GM23338 (cell line): ENCODE measurements around the gene CSTB. TPM values are rescaled to one million over a fixed set of nuclear protein-coding genes. Genes with fewer than 3 reads are reported as not detected.

Source experiments
- ATAC-seq: fragments of 200-7000 bp; cut with Tn5 transposase; 3 replicates; pipeline ENCODE4 v1.9.1; 2020
- DNase-seq: peaks from one replicate; pipeline ENCODE4 v3.0.0-alpha.2; 2015; ENCODE audit warnings: low spot score
- H2AFZ ChIP-seq: fragments of 200-600 bp; sonication (generic); 2 replicates; pipeline ENCODE4 v1.8.0; 2016; ENCODE audit warnings: antibody characterized with exemption, mild to moderate bottlenecking, moderate library complexity
- H3F3A ChIP-seq: fragments of 200-600 bp; sonication (generic); replicated peaks from 2 replicates; pipeline ENCODE4 v1.8.0; 2017; ENCODE audit warnings: antibody characterized with exemption, mixed run types, low read depth
- H3K27ac ChIP-seq: fragments of 200-600 bp; sonication (generic); 2 replicates; pipeline ENCODE4 v1.6.1; 2016; ENCODE audit warnings: low read depth
- H3K27me3 ChIP-seq: fragments of 200-600 bp; sonication (generic); 2 replicates; pipeline ENCODE4 v1.8.0; 2016; ENCODE audit warnings: mild to moderate bottlenecking, mixed run types, moderate library complexity; ENCODE audit not compliant: insufficient read depth
- H3K36me3 ChIP-seq: fragments of 200-600 bp; sonication (generic); 2 replicates; pipeline ENCODE4 v1.8.0; 2016; ENCODE audit warnings: mild to moderate bottlenecking; ENCODE audit not compliant: insufficient read depth
- H3K4me1 ChIP-seq: fragments of 200-600 bp; sonication (generic); 2 replicates; pipeline ENCODE4 v1.8.0; 2016; ENCODE audit warnings: mild to moderate bottlenecking, moderate library complexity; ENCODE audit not compliant: insufficient read depth
- H3K4me2 ChIP-seq: fragments of 200-600 bp; sonication (generic); 2 replicates; pipeline ENCODE4 v1.7.1; 2017; ENCODE audit warnings: mixed run types
- H3K4me3 ChIP-seq: fragments of 200-600 bp; sonication (generic); 2 replicates; pipeline ENCODE4 v1.6.1; 2016; ENCODE audit warnings: mixed run types
- H3K79me2 ChIP-seq: fragments of 200-600 bp; sonication (generic); replicated peaks from 2 replicates; pipeline ENCODE4 v1.8.0; 2017; ENCODE audit warnings: mild to moderate bottlenecking; ENCODE audit not compliant: insufficient read depth
- H3K9me2 ChIP-seq: fragments of 200-600 bp; sonication (generic); 2 replicates; pipeline ENCODE4 v1.8.0; 2017; ENCODE audit not compliant: insufficient read depth
- H4K20me1 ChIP-seq: fragments of 200-600 bp; sonication (generic); replicated peaks from 2 replicates; pipeline ENCODE4 v1.8.0; 2017; ENCODE audit warnings: mild to moderate bottlenecking; ENCODE audit not compliant: insufficient read depth
- H3K27ac Mint-ChIP-seq: 2 replicates; pipeline ENCODE4 v1.8.0; 2020; ENCODE audit warnings: inconsistent platforms, mild to moderate bottlenecking, moderate library complexity, mixed read lengths
- H3K27me3 Mint-ChIP-seq: 3 replicates; pipeline ENCODE4 v1.8.0; 2022; ENCODE audit warnings: low read depth, mild to moderate bottlenecking, moderate library complexity, mixed read lengths, inconsistent platforms; ENCODE audit not compliant: insufficient read depth, poor library complexity
- H3K36me3 Mint-ChIP-seq: 3 replicates; pipeline ENCODE4 v1.8.0; 2021; ENCODE audit warnings: low read depth, mild to moderate bottlenecking, inconsistent platforms, moderate library complexity, mixed read lengths
- H3K4me1 Mint-ChIP-seq: 3 replicates; pipeline ENCODE4 v1.8.0; 2020; ENCODE audit warnings: mild to moderate bottlenecking, inconsistent platforms, mixed read lengths
- H3K4me3 Mint-ChIP-seq: 3 replicates; pipeline ENCODE4 v1.8.0; 2021; ENCODE audit warnings: moderate library complexity, mild to moderate bottlenecking, inconsistent platforms, mixed read lengths
- H3K9me3 Mint-ChIP-seq: 3 replicates; pipeline ENCODE4 v1.8.0; 2020; ENCODE audit warnings: moderate library complexity, mild to moderate bottlenecking, inconsistent platforms, mixed read lengths
- CREB1 ChIP-seq: fragments of 250-450 bp; sonication (Bioruptor Pico); IDR thresholded peaks from 2 replicates; pipeline ENCODE4 v1.5.0; 2020; ENCODE audit warnings: low read depth, mild to moderate bottlenecking, moderate library complexity
- CTCF ChIP-seq, 2 experiments: fragments of 200-600 bp in 1 of 2; sonication (generic) in 1 of 2; conservative IDR thresholded peaks; 2 replicates each; pipeline versions ENCODE4 v1.5.1 to v1.6.1; 2016 to 2017; ENCODE audit warnings: antibody characterized with exemption in 2 of 2, low read depth in 2 of 2, mild to moderate bottlenecking in 2 of 2, moderate library complexity in 1 of 2
- ETS1 ChIP-seq: IDR thresholded peaks from 2 replicates; pipeline ENCODE4 v1.6.1; 2016; ENCODE audit warnings: antibody characterized with exemption
- EZH2 ChIP-seq: fragments of 200-600 bp; sonication (generic); IDR thresholded peaks from one replicate; pipeline ENCODE4 v1.8.0; 2017; ENCODE audit warnings: antibody characterized with exemption, mild to moderate bottlenecking, low read depth; ENCODE audit not compliant: unreplicated experiment
- EZH2phosphoT487 ChIP-seq: fragments of 200-600 bp; sonication (generic); IDR thresholded peaks from one replicate; pipeline ENCODE4 v1.8.1; 2018; ENCODE audit warnings: antibody characterized with exemption; ENCODE audit not compliant: unreplicated experiment
- JUNB ChIP-seq: IDR thresholded peaks from one replicate; pipeline ENCODE4 v1.6.1; 2016; ENCODE audit warnings: antibody characterized with exemption; ENCODE audit not compliant: unreplicated experiment
- NANOG ChIP-seq: IDR thresholded peaks from 2 replicates; pipeline ENCODE4 v1.6.1; 2016; ENCODE audit warnings: antibody characterized with exemption, borderline replicate concordance
- POLR2AphosphoS5 ChIP-seq: IDR thresholded peaks from 2 replicates; pipeline ENCODE4 v1.6.1; 2016; ENCODE audit warnings: antibody characterized with exemption, low read depth
- REST ChIP-seq: IDR thresholded peaks from one replicate; pipeline ENCODE4 v1.6.1; 2018; ENCODE audit warnings: antibody characterized with exemption; ENCODE audit not compliant: unreplicated experiment
- STAT1 ChIP-seq: IDR thresholded peaks from one replicate; pipeline ENCODE4 v1.6.1; 2016; ENCODE audit warnings: antibody characterized with exemption; ENCODE audit not compliant: unreplicated experiment
- ZNF114 ChIP-seq: fragments of 250-450 bp; sonication (Bioruptor Pico); IDR thresholded peaks from 2 replicates; pipeline ENCODE4 v1.5.0; 2020; ENCODE audit warnings: mild to moderate bottlenecking, moderate library complexity
- ZNF331 ChIP-seq: fragments of 250-450 bp; sonication (Bioruptor Pico); IDR thresholded peaks from 2 replicates; pipeline ENCODE4 v1.5.0; 2020; ENCODE audit warnings: low read depth, mild to moderate bottlenecking, moderate library complexity
- ZNF462 ChIP-seq: fragments of 250-450 bp; sonication (Bioruptor Pico); IDR thresholded peaks from 2 replicates; pipeline ENCODE4 v1.5.0; 2020; ENCODE audit warnings: mild to moderate bottlenecking, moderate library complexity
- polyA plus RNA-seq: library from polyadenylated mRNA; unstranded; fragments of >200 nt; fragmentation: Nextera tagmentation; extraction: Ambion mirVana; gene quantifications from 2 replicates; pipeline ENCODE4 v1.2.1, GENCODE V29; 2016
- total RNA-seq: library from RNA; depleted of rRNA; stranded (reverse); fragments of >200 nt; shearing (Covaris generic); gene quantifications from 2 replicates; pipeline ENCODE4 v1.2.3, GENCODE V29; 2014

CSTB gene
- total and polyA plus RNA-seq, 2 experiments from 2014 or later: 10.0 to 142 TPM

- TF ChIP-seq ZNF331 (CRISPR knock-in tag): no peak
- no peak for TF ChIP-seq REST
- TF ChIP-seq ZNF462 (CRISPR knock-in tag): no peak
- no peak for TF ChIP-seq STAT1
- peak; percentile 100 for TF ChIP-seq CREB1 (CRISPR knock-in tag)
- TF ChIP-seq NANOG: no peak
- TF ChIP-seq EZH2: no peak
- no peak for TF ChIP-seq ETS1
- no peak for TF ChIP-seq JUNB
- peak; percentile 61 to 88 for TF ChIP-seq CTCF (conservative IDR thresholded peaks at IDR 0.05; ENCODE audit: low read depth in 2 of 2)
- no peak for TF ChIP-seq EZH2phosphoT487
- no peak for TF ChIP-seq ZNF114 (CRISPR knock-in tag)
- peak; percentile 89 for TF ChIP-seq POLR2AphosphoS5
- H3K4me1 ChIP-seq: peaks cover 10% of the 10 kb centered on the region
- Mint-ChIP-seq H3K36me3 (peaks cover 42% of the 10 kb centered on the region), H3K4me1 (peaks cover 11% of the 10 kb centered on the region), H3K27ac (peak within 1 kb of the TSS; percentile 95), H3K9me3 (peaks cover 3% of the 10 kb centered on the region; the same call in 1 of the 3 replicates), H3K4me3 (peak within 1 kb of the TSS; percentile 98), H3K27me3 (peaks cover 12% of the 10 kb centered on the region)
- H3K9me2 ChIP-seq: no peaks in the 10 kb centered on the region
- peaks cover 42% of the 10 kb centered on the region for H3K79me2 ChIP-seq
- H3F3A ChIP-seq: no peaks in the 10 kb centered on the region
- H2AFZ ChIP-seq: peak within 1 kb of the TSS; percentile 83; the same call in 1 of the 2 replicates
- DNase-seq (peak; percentile 90), ATAC-seq (peak; percentile 90)
- H3K27me3 ChIP-seq: no peaks in the 10 kb centered on the region
- peak within 1 kb of the TSS; percentile 100 for H3K4me2 ChIP-seq
- H3K27ac ChIP-seq: peak within 1 kb of the TSS; percentile 84
- H4K20me1 ChIP-seq: peaks cover 16% of the 10 kb centered on the region
- H3K36me3 ChIP-seq: peaks cover 16% of the 10 kb centered on the region
- peak within 1 kb of the TSS; percentile 99 for H3K4me3 ChIP-seq
These were observed 13.3 kb upstream of the CSTB start, which contains the start of gene RRP1 for GRCh38 chr21:43789276-43790009. TSS of gene RRP1 (plus strand) at chr21:43789577. CDS start at chr21:43789630, 53 bp downstream.
